C4-2B (cell line): Measurements from ENCODE around the gene HERC4.

Experiments used
- CTCF ChIP-seq: fragments of 450-650 bp; conservative IDR thresholded peaks from 2 replicates; pipeline ENCODE4 v1.5.1; 2017; ENCODE audit warnings: mild to moderate bottlenecking
- ZFX ChIP-seq: fragments of 450-650 bp; IDR thresholded peaks from 2 replicates; pipeline ENCODE4 v1.6.1; 2017

- TF ChIP-seq CTCF (no peak), ZFX (no peak)
Measured at GRCh38 chr10:68001539-68001938, 73.5 kb downstream of the HERC4 start.
